Prostate gland (tissue), 2 donors: Measurements from ENCODE around the gene TMEM181. TPM values are rescaled to one million over a fixed set of nuclear protein-coding genes. Genes with fewer than 3 reads are reported as not detected.

Experiments used
- DNase-seq: peaks from one replicate; pipeline ENCODE4 v3.0.0-alpha.2; 2019; ENCODE audit warnings: low spot score
- H3K27ac ChIP-seq, 2 donors: fragments of 200-600 bp; sonication (generic); 2 replicates each; pipeline ENCODE4 v1.5.1; 2017 to 2019
- H3K27me3 ChIP-seq: fragments of 200-600 bp; sonication (generic); replicated peaks from 2 replicates; pipeline ENCODE4 v1.5.1; 2019; ENCODE audit not compliant: insufficient read depth
- H3K36me3 ChIP-seq, 2 donors: fragments of 200-600 bp; sonication (generic); 1 replicate in 1 of 2; 2 replicates in 1 of 2; pipeline versions ENCODE4 v1.5.1 to v1.8.1; 2017 to 2019
- H3K4me1 ChIP-seq: fragments of 200-600 bp; sonication (generic); replicated peaks from 2 replicates; pipeline ENCODE4 v1.5.1; 2019
- H3K4me3 ChIP-seq, 2 donors: fragments of 200-600 bp; sonication (generic); 2 replicates each; pipeline ENCODE4 v1.5.1; 2017 to 2019
- H3K9me3 ChIP-seq: fragments of 200-600 bp; sonication (generic); 2 replicates; pipeline ENCODE4 v1.5.1; 2017
- POLR2A ChIP-seq: fragments of 450-650 bp; IDR thresholded peaks from one replicate; pipeline ENCODE4 v1.6.1; 2016; ENCODE audit warnings: antibody characterized with exemption, mild to moderate bottlenecking
- POLR2AphosphoS5 ChIP-seq: sonication (generic); formaldehyde crosslinking; IDR thresholded peaks from one replicate; pipeline ENCODE4 v1.6.1; 2017; ENCODE audit warnings: antibody characterized with exemption
- WGBS: methylation state at CpG from one replicate; pipeline ENCODE4 v1.1.5; 2018; 5-methylcytosine and 5-hydroxymethylcytosine counted together
- intact Hi-C: fragments of 100-400 bp; cut with DNase I; formaldehyde crosslinking; loops from one replicate; pipeline ENCODE4 v1.14.2; 2022
- total RNA-seq, 2 donors: library from RNA; depleted of rRNA; stranded (reverse); fragments of >200 nt; gene quantifications; one replicate each; pipeline ENCODE4 v1.1.0, GENCODE V29; 2016
- TF ChIP-seq, protein P1 (sequence below), 4 experiments: fragments of 200-600 bp in 2 of 4; fragments of 450-650 bp in 2 of 4; sonication (generic) in 2 of 4; IDR thresholded peaks; 1 replicate in 3 of 4; 2 replicates in 1 of 4; pipeline ENCODE4 v1.5.1; 2016 to 2019; ENCODE audit warnings: antibody characterized with exemption in 4 of 4, mild to moderate bottlenecking in 2 of 4, moderate library complexity in 2 of 4

The TMEM181 gene
- total RNA-seq: 10 to 100 TPM; 26.0 to 67.9 TPM

- intact Hi-C loops: loop anchor here (5.0 kb wide), 1 partner anchor 333 kb away; no protein-coding TSS in a partner anchor
- peak; percentile 76 for DNase-seq
- H3K9me3 ChIP-seq: no peaks in the 10 kb centered on the region
- TF ChIP-seq, protein P1, sequence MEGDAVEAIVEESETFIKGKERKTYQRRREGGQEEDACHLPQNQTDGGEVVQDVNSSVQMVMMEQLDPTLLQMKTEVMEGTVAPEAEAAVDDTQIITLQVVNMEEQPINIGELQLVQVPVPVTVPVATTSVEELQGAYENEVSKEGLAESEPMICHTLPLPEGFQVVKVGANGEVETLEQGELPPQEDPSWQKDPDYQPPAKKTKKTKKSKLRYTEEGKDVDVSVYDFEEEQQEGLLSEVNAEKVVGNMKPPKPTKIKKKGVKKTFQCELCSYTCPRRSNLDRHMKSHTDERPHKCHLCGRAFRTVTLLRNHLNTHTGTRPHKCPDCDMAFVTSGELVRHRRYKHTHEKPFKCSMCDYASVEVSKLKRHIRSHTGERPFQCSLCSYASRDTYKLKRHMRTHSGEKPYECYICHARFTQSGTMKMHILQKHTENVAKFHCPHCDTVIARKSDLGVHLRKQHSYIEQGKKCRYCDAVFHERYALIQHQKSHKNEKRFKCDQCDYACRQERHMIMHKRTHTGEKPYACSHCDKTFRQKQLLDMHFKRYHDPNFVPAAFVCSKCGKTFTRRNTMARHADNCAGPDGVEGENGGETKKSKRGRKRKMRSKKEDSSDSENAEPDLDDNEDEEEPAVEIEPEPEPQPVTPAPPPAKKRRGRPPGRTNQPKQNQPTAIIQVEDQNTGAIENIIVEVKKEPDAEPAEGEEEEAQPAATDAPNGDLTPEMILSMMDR (IDR thresholded peaks at IDR 0.05): peak in 1 of 4 experiments; percentile 30
- peak; percentile 60 for TF ChIP-seq POLR2A
- peak; percentile 71 for TF ChIP-seq POLR2AphosphoS5
- no peaks in the 10 kb centered on the region for H3K27me3 ChIP-seq
- WGBS: under 1% methylated on average over 79 of the region's 120 CpGs
- peaks cover 8% of the 10 kb centered on the region for H3K4me1 ChIP-seq
- H3K27ac ChIP-seq: peak within 1 kb of the TSS; percentile 81 to 85
- H3K36me3 ChIP-seq: no peaks in the 10 kb centered on the region
- peak within 1 kb of the TSS; percentile 83 to 97 for H3K4me3 ChIP-seq
Measured at GRCh38 chr6:158559895-158560835, at the start of gene TMEM181. TMEM181 (plus strand) TSS chr6:158560091; CDS start chr6:158560225, 134 bp downstream.

GRCh38 chr6:158512809-158513208, 47.1 kb upstream of the TMEM181 start:
- 77% methylated on average over 4 of the region's 4 CpGs for WGBS

DNA sequence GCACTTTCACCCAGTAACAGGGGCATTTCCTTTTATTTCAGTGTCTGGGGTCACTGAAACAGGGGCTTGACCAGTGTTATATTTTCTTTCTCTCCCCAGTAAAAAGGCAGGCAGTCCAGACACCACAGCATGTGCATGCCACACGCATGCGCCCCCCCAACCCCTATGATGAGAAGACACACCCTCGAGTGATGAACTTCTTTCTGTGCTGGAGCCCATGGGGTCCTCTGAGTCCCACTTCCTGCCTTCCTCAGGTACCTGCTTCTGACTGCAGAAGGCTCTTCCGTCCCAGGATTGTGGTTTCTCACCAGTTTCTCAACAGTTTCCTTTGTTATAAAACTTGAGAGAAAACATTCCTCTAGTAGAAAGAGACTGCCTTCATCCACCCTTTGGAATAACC, 45.7 kb upstream of the TMEM181 start:
- Histone ChIP-seq H3K4me3 (no peak overlapping the region), H3K27me3 (no peaks in the 10 kb centered on the region), H3K27ac (no peak overlapping the region), H3K36me3 (no peaks in the 10 kb centered on the region), H3K4me1 (no peaks in the 10 kb centered on the region), H3K9me3 (no peaks in the 10 kb centered on the region)
- DNase-seq: no peak
- TF ChIP-seq, protein P1 (IDR thresholded peaks at IDR 0.05): no peak
- no peak for TF ChIP-seq POLR2A
- no peak for TF ChIP-seq POLR2AphosphoS5
- intact Hi-C loops: loop anchor here (10.0 kb wide), 1 partner anchor 91 kb away; no protein-coding TSS in a partner anchor
- WGBS: 88% methylated on average over 4 of the region's 4 CpGs

More at GRCh38 chr6:158512809-158513208, 47.1 kb upstream of the TMEM181 start:
- Histone ChIP-seq H3K27me3 (no peaks in the 10 kb centered on the region), H3K4me3 (no peak overlapping the region), H3K27ac (no peak overlapping the region), H3K4me1 (no peaks in the 10 kb centered on the region), H3K9me3 (no peaks in the 10 kb centered on the region), H3K36me3 (no peaks in the 10 kb centered on the region)
- intact Hi-C loops: loop anchor here (10.0 kb wide), 1 partner anchor 92 kb away; no protein-coding TSS in a partner anchor
- DNase-seq: no peak
- TF ChIP-seq POLR2AphosphoS5: no peak
- TF ChIP-seq, protein P1 (IDR thresholded peaks at IDR 0.05): no peak
- TF ChIP-seq POLR2A: no peak

DNA sequence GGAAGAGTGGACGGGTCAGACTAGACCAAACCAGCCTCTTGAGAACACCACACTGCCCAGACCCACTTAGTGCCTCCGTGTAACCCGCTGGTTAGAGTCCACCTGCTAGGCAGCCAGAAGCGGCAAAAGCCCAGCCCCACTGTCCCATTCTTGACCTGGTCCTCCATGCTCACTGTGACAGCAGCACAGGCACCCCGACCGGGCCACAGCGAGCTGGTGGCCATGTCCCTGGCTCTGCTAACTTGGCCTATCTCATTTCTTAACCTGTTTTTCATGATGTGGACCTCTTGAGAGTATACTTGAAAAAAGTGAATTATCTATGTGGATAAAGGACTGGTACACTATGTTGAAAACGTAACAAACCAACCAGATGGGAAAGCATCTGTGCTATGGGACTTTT, 44.9 kb upstream of the TMEM181 start:
- no peaks in the 10 kb centered on the region for H3K36me3 ChIP-seq
- DNase-seq: no peak

More for the DNA sequence above, 44.9 kb upstream of the TMEM181 start:
- Histone ChIP-seq H3K4me1 (no peaks in the 10 kb centered on the region), H3K27me3 (no peaks in the 10 kb centered on the region), H3K4me3 (no peak overlapping the region), H3K27ac (no peak overlapping the region), H3K9me3 (no peaks in the 10 kb centered on the region)
- intact Hi-C loops: loop anchor here (10.0 kb wide), 1 partner anchor 90 kb away; no protein-coding TSS in a partner anchor
- WGBS: 97% methylated on average over 8 of the region's 8 CpGs
- TF ChIP-seq POLR2A (no peak), POLR2AphosphoS5 (no peak)
- TF ChIP-seq, protein P1 (IDR thresholded peaks at IDR 0.05): no peak
